HG02840 (cell line): ENCODE measurements around the gene CACNA1H.
"Not testable (repeated sequence)": the region's sequence is repeated elsewhere in the genome, so short reads cannot be mapped to it uniquely, and the experiment has no call there.

ENCODE experiments used
- ATAC-seq: cut with Tn5 transposase; IDR thresholded peaks from one replicate; pipeline ENCODE4 v1.9.1; 2021; ENCODE audit warnings: mild to moderate bottlenecking, moderate library complexity, moderate number of reproducible peaks; ENCODE audit not compliant: unreplicated experiment, low FRiP score

CACNA1H gene

GRCh38 chr16:1241081-1241480 is 88.2 kb downstream of the CACNA1H start:
- ATAC-seq: not testable (repeated sequence)

- not testable (repeated sequence) for ATAC-seq
Observed at GRCh38 chr16:1243363-1243762, 90.5 kb downstream of the CACNA1H start.

GRCh38 chr16:1243907-1244850 is 91.3 kb downstream of the CACNA1H start:
- ATAC-seq: not testable (repeated sequence)

- ATAC-seq: no peak
Observed at GRCh38 chr16:1244881-1245280, 92.0 kb downstream of the CACNA1H start.

GRCh38 chr16:1245452-1246020 is 92.6 kb downstream of the CACNA1H start:
- ATAC-seq: no peak

GRCh38 chr16:1247903-1248537 is 95.1 kb downstream of the CACNA1H start:
- ATAC-seq: not testable (repeated sequence)

GRCh38 chr16:1249031-1249755 is 96.3 kb downstream of the CACNA1H start:
- not testable (repeated sequence) for ATAC-seq

GRCh38 chr16:1253701-1254364 is 100.9 kb downstream of the CACNA1H start:
- ATAC-seq: not testable (repeated sequence)

- ATAC-seq: not testable (repeated sequence)
Observed at GRCh38 chr16:1254821-1255220, 101.9 kb downstream of the CACNA1H start.

- not testable (repeated sequence) for ATAC-seq
Observed at GRCh38 chr16:1255276-1256122, 102.6 kb downstream of the CACNA1H start, which contains the start of gene TPSD1. Gene TPSD1 (plus strand): TSS chr16:1256069. CDS start chr16:1256281, 212 bp downstream.

- ATAC-seq: not testable (repeated sequence)
Observed at GRCh38 chr16:1256296-1256873, 103.5 kb downstream of the CACNA1H start.

GRCh38 chr16:1256874-1257322 is 104.0 kb downstream of the CACNA1H start:
- ATAC-seq: no peak

- no peak for ATAC-seq
Observed at GRCh38 chr16:1257561-1258224, 104.8 kb downstream of the CACNA1H start.

GRCh38 chr16:1258225-1258600 is 105.3 kb downstream of the CACNA1H start:
- ATAC-seq: no peak

GRCh38 chr16:1258906-1259759 is 106.2 kb downstream of the CACNA1H start:
- ATAC-seq: no peak

GRCh38 chr16:1259760-1260068 is 106.8 kb downstream of the CACNA1H start:
- no peak for ATAC-seq

- no peak for ATAC-seq
Observed at GRCh38 chr16:1260101-1260680, 107.3 kb downstream of the CACNA1H start.
